ENCODE measurements around the gene KIR2DL1. TPM values are rescaled to one million over a fixed set of nuclear protein-coding genes. Genes with fewer than 3 reads are reported as not detected.
"Not testable (repeated sequence)": the region's sequence is repeated elsewhere in the genome, so short reads cannot be mapped to it uniquely, and the experiment has no call there.

Gene KIR2DL1
- total RNA-seq, 1 donor = not detected

DNA sequence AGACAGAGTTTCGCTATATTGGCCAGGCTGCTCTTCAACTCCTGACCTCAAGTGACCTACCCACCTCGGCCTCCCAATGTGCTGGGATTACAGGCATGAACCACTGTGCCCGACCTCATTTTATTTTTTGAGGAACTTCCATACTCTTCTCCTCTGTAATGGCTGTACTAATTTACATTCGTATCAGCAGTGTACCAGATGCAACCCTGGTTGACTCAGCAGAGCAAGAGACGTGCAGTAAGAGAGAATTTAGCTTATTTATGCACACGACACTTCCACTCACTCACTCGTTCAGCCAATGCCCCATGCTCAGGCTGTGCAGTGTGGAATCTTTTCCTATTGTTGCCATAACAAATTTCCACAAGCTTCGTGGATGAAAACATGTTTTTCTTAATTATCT, 38.4 kb upstream of the KIR2DL1 start:
- DNase-seq (ENCODE audit: low read depth) = no peak
- no peak overlapping the region for H3K4me3 ChIP-seq (ENCODE audit: low read depth, low read length)
- no peak for TF ChIP-seq CTCF (IDR thresholded peaks at IDR 0.05; ENCODE audit: insufficient read depth, low read depth, low read length)

DNA sequence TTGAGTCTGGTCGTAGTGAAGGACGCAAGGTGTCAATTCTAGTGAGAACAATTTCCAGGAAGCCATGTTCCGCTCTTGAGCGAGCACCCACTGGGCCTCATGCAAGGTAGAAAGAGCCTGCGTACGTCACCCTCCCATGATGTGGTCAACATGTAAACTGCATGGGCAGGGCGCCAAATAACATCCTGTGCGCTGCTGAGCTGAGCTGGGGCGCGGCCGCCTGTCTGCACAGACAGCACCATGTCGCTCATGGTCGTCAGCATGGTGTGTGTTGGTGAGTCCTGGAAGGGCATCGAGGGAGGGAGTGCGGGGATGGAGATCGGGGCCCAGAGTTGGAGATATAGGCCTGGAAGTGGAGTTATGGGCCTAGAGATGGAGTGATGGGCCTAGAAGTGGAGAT, 31.3 kb upstream of the KIR2DL1 start, which contains the start of gene KIR2DL3:
Gene KIR2DL3 (plus strand): TSS at position 208 of the 400 bp plus-strand sequence. CDS start 33 bp downstream, at position 241.
- not testable (repeated sequence) for DNase-seq (ENCODE audit: low read depth); H3K4me3 ChIP-seq (ENCODE audit: low read depth, low read length)

GRCh38 chr19:54738715-54739114, 30.9 kb upstream of the KIR2DL1 start:
- DNase-seq (ENCODE audit: low read depth) = no peak
- TF ChIP-seq CTCF (IDR thresholded peaks at IDR 0.05; ENCODE audit: insufficient read depth, low read depth, low read length) = no peak
- no peak overlapping the region for H3K4me3 ChIP-seq (ENCODE audit: low read depth, low read length)

GRCh38 chr19:54739587-54740497, 29.8 kb upstream of the KIR2DL1 start:
- no peak for TF ChIP-seq CTCF (IDR thresholded peaks at IDR 0.05; ENCODE audit: insufficient read depth, low read depth, low read length)
- DNase-seq (ENCODE audit: low read depth) = no peak
- H3K4me3 ChIP-seq (ENCODE audit: low read depth, low read length) = no peak overlapping the region

GRCh38 chr19:54741950-54742349, 27.6 kb upstream of the KIR2DL1 start:
- not testable (repeated sequence) for DNase-seq (ENCODE audit: low read depth); H3K4me3 ChIP-seq (ENCODE audit: low read depth, low read length)

GRCh38 chr19:54744080-54744479, 25.5 kb upstream of the KIR2DL1 start:
- DNase-seq (ENCODE audit: low read depth); H3K4me3 ChIP-seq (ENCODE audit: low read depth, low read length): not testable (repeated sequence)

- not testable (repeated sequence) for H3K4me3 ChIP-seq (ENCODE audit: low read depth, low read length); DNase-seq (ENCODE audit: low read depth)
Measured at GRCh38 chr19:54747614-54748322, 21.8 kb upstream of the KIR2DL1 start.

- H3K4me3 ChIP-seq (ENCODE audit: low read depth, low read length); DNase-seq (ENCODE audit: low read depth): not testable (repeated sequence)
Measured at GRCh38 chr19:54750276-54750675, 19.3 kb upstream of the KIR2DL1 start.

DNA sequence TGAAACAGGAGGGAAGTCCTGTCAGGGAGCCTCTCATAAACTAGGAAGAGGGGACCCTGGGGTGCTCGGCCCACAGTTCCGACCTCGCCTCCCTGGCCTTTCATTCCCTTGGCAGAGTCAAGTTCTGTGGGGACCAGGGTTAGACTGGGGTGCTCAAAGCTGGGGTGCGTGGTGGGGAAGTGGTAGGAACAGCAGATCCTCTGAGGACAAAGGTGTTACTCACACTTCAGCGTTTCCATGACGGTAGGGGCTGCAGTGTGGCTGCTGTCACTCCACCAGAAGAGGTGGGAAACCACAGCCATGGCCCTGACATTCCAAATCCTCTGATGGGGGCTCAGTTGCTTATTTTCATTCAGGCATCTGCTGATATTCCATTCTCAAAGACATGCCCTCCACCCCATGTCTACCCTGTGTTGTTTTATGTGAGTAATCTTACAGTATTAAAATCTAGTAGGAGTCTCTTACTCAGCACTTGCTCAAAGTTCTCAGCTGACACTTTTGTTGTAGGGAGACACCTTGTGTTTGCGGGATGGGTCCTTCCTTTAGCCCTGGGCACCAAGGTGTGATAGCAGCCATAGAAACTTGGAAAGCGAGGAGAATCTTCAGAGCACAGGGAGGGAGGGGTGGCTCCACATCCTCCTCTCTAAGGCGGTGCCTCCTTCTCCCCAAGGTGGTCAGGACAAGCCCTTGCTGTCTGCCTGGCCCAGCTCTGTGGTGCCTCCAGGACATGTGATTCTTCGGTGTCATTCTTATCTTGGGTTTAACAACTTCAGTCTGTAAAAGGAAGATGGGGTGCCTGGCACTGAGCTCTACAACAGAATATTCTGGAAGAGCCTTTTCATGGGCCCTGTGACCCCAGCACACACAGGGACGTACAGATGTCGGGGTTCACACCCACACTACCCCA, 13.1 kb upstream of the KIR2DL1 start:
- DNase-seq (ENCODE audit: low read depth); H3K4me3 ChIP-seq (ENCODE audit: low read depth, low read length): not testable (repeated sequence)

DNA sequence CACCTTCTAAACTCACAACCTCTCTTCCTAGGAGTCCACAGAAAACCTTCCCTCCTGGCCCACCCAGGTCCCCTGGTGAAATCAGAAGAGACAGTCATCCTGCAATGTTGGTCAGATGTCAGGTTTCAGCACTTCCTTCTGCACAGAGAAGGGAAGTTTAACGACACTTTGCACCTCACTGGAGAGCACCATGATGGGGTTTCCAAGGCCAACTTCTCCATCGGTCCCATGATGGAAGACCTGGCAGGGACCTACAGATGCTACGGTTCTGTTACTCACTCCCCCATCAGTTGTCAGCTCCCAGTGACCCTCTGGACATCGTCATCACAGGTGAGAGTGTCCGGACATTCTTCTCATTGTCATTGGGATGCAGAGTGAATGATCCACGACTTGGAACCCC, 11.0 kb upstream of the KIR2DL1 start:
- H3K4me3 ChIP-seq (ENCODE audit: low read depth, low read length); DNase-seq (ENCODE audit: low read depth): not testable (repeated sequence)

- DNase-seq (ENCODE audit: low read depth); H3K4me3 ChIP-seq (ENCODE audit: low read depth, low read length): not testable (repeated sequence)
Measured at GRCh38 chr19:54764219-54764618, 5.4 kb upstream of the KIR2DL1 start.

DNA sequence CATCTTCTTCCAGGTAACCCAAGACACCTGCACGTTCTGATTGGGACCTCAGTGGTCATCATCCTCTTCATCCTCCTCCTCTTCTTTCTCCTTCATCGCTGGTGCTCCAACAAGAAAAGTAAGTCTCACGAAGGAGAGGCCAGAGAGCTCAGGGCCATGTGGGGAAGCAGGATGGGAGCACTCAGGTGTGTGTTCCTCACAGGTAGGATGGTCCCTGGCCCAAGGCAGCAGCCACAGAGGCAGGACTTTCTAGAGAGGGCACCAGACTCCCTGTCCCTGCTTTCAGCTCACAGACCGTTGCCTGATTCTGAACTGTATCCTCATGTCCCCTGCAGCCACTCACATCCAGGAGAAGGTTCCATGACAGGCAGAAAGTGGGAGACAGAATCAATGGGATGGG, 3.1 kb upstream of the KIR2DL1 start:
- DNase-seq (ENCODE audit: low read depth); H3K4me3 ChIP-seq (ENCODE audit: low read depth, low read length): not testable (repeated sequence)

GRCh38 chr19:54770511-54770910, 918 bp downstream of the KIR2DL1 start:
- not testable (repeated sequence) for DNase-seq (ENCODE audit: low read depth)

More at GRCh38 chr19:54770511-54770910, 918 bp downstream of the KIR2DL1 start:
- H3K4me3 ChIP-seq (ENCODE audit: low read depth, low read length) = not testable (repeated sequence)
